Suprapubic skin (tissue), 4 donors: ENCODE measurements around the gene CACNG5.

Experiments
- EP300 ChIP-seq: sonication (generic); formaldehyde crosslinking; IDR thresholded peaks from one replicate; pipeline ENCODE4 v1.6.1; 2017; ENCODE audit warnings: antibody characterized with exemption
- POLR2A ChIP-seq, 2 donors: fragments of 450-650 bp; IDR thresholded peaks; one replicate each; pipeline ENCODE4 v1.6.1; 2017; ENCODE audit warnings: antibody characterized with exemption in 2 of 2, mild to moderate bottlenecking in 2 of 2, moderate library complexity in 2 of 2
- POLR2AphosphoS5 ChIP-seq, 3 donors: sonication (generic); formaldehyde crosslinking; IDR thresholded peaks; one replicate each; pipeline ENCODE4 v1.6.1; 2017; ENCODE audit warnings: antibody characterized with exemption in 3 of 3
- TF ChIP-seq, protein P1 (sequence below), 2 donors: fragments of 200-600 bp in 1 of 2; fragments of 450-650 bp in 1 of 2; sonication (generic) in 1 of 2; IDR thresholded peaks; one replicate each; pipeline ENCODE4 v1.5.1; 2016 to 2019; ENCODE audit warnings: antibody characterized with exemption in 2 of 2, mild to moderate bottlenecking in 1 of 2, moderate library complexity in 1 of 2

DNA sequence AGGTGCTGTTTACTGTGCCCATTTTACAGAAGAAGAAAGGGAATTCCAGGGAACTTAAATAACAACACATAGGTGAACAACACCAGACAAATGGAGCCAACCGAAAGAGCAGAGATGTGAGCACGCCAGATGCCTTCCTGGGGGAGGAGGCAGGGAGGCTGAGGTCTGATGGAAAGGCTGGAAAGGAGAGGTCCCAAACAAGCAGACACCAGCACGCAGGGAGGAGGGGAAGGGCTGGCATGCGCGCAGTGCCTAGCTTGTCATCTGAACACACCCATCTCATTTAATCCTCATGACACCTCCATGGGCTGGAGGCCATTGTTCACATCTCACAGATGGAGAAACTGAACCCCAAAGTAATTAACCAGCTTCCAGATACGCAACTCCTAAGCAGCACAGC, 20.9 kb upstream of the CACNG5 start:
- TF ChIP-seq, protein P1, sequence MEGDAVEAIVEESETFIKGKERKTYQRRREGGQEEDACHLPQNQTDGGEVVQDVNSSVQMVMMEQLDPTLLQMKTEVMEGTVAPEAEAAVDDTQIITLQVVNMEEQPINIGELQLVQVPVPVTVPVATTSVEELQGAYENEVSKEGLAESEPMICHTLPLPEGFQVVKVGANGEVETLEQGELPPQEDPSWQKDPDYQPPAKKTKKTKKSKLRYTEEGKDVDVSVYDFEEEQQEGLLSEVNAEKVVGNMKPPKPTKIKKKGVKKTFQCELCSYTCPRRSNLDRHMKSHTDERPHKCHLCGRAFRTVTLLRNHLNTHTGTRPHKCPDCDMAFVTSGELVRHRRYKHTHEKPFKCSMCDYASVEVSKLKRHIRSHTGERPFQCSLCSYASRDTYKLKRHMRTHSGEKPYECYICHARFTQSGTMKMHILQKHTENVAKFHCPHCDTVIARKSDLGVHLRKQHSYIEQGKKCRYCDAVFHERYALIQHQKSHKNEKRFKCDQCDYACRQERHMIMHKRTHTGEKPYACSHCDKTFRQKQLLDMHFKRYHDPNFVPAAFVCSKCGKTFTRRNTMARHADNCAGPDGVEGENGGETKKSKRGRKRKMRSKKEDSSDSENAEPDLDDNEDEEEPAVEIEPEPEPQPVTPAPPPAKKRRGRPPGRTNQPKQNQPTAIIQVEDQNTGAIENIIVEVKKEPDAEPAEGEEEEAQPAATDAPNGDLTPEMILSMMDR (IDR thresholded peaks at IDR 0.05), result no peak
- TF ChIP-seq POLR2AphosphoS5 (IDR thresholded peaks at IDR 0.05), result no peak
- no peak for TF ChIP-seq EP300
- TF ChIP-seq POLR2A (IDR thresholded peaks at IDR 0.05), result no peak
